Sigmoid colon (tissue), 7 donors: ENCODE measurements around the gene PRCD. TPM values are rescaled to one million over a fixed set of nuclear protein-coding genes. Genes with fewer than 3 reads are reported as not detected.
"Not testable (repeated sequence)": the region's sequence is repeated elsewhere in the genome, so short reads cannot be mapped to it uniquely, and the experiment has no call there.

Experiments
- DNase-seq: peaks from one replicate; pipeline ENCODE4 v3.0.0-alpha.2; 2019
- H3K27ac ChIP-seq, 4 donors: fragments of 200-600 bp; sonication (generic); one replicate each; pipeline ENCODE4 v1.5.1; 2016 to 2019; ENCODE audit warnings: mild to moderate bottlenecking in 1 of 4
- H3K27me3 ChIP-seq, 3 donors: fragments of 200-600 bp; sonication (generic); one replicate each; pipeline ENCODE4 v1.5.1; 2019; ENCODE audit warnings: mild to moderate bottlenecking in 1 of 3
- H3K36me3 ChIP-seq, 4 donors: fragments of 200-600 bp; sonication (generic); one replicate each; pipeline ENCODE4 v1.5.1; 2016 to 2019
- H3K4me1 ChIP-seq, 4 donors: fragments of 200-600 bp; sonication (generic); one replicate each; pipeline ENCODE4 v1.5.1; 2017 to 2019
- H3K4me3 ChIP-seq, 4 donors: fragments of 200-600 bp; sonication (generic); one replicate each; pipeline ENCODE4 v1.5.1; 2017 to 2019; ENCODE audit warnings: mild to moderate bottlenecking in 2 of 4, moderate library complexity in 1 of 4
- H3K9me3 ChIP-seq, 4 donors: fragments of 200-600 bp in 3 of 4; sonication (generic) in 3 of 4; one replicate each; pipeline versions ENCODE4 v1.5.1 to v1.6.1; 2013 to 2019
- CTCF ChIP-seq, 4 experiments: fragments of 450-650 bp in 3 of 4; fragments of 200-600 bp in 1 of 4; IDR thresholded peaks; one replicate each; pipeline ENCODE4 v1.5.1; 2016 to 2019; ENCODE audit warnings: antibody characterized with exemption in 4 of 4, mild to moderate bottlenecking in 3 of 4, moderate library complexity in 2 of 4
- EP300 ChIP-seq, 4 donors: sonication (generic); formaldehyde crosslinking; IDR thresholded peaks; one replicate each; pipeline ENCODE4 v1.6.1; 2017; ENCODE audit warnings: antibody characterized with exemption in 4 of 4
- POLR2A ChIP-seq, 2 donors: fragments of 450-650 bp; IDR thresholded peaks; one replicate each; pipeline ENCODE4 v1.6.1; 2016; ENCODE audit warnings: antibody characterized with exemption in 2 of 2, mild to moderate bottlenecking in 2 of 2, moderate library complexity in 2 of 2
- POLR2AphosphoS5 ChIP-seq, 4 donors: sonication (generic); formaldehyde crosslinking; IDR thresholded peaks; one replicate each; pipeline ENCODE4 v1.6.1; 2017; ENCODE audit warnings: antibody characterized with exemption in 4 of 4
- WGBS, 2 donors: extraction: QIAGEN DNeasy Blood & Tissue Kit; methylation state at CpG; one replicate each; pipeline ENCODE4 v1.1.7; 2013; 5-methylcytosine and 5-hydroxymethylcytosine counted together
- intact Hi-C: fragments of 100-400 bp; cut with DNase I; formaldehyde crosslinking; loops from one replicate; pipeline ENCODE4 v1.15.1; 2023
- polyA plus RNA-seq, 3 donors: library from polyadenylated mRNA; stranded (reverse); fragments of 200-250 nt; gene quantifications; one replicate each; pipeline ENCODE4 v1.2.3, GENCODE V29; 2013
- total RNA-seq, 4 donors: library from RNA; depleted of rRNA; stranded (reverse); fragments of >200 nt; gene quantifications; one replicate each; pipeline ENCODE4 v1.1.0, GENCODE V29; 2016
- donor health status: healthy with polysubstance abuse.
- donor health status: Bipolar disorder and iron deficiency.
- donor health status: healthy.

PRCD gene
- total and polyA plus RNA-seq, 7 donors = 1.1 to 7.1 (median 5.3) TPM; not detected in 1

- Histone ChIP-seq H3K9me3 (no peaks in the 10 kb centered on the region), H3K4me3 (no peak overlapping the region), H3K27me3 (no peaks in the 10 kb centered on the region), H3K27ac (peak overlapping the region; percentile 17 to 61 (median 56)), H3K4me1 (peaks cover 0 to 48% (median 47%) of the 10 kb centered on the region in 4 donors), H3K36me3 (peaks cover 0 to 32% (median 0%) of the 10 kb centered on the region in 4 donors)
- WGBS, 2 donors = 67 to 73% methylated on average over 6 of the region's 6 CpGs
- intact Hi-C loops = no loop called here
- TF ChIP-seq EP300 (IDR thresholded peaks at IDR 0.05) = no peak
- TF ChIP-seq CTCF (IDR thresholded peaks at IDR 0.05) = no peak
- TF ChIP-seq POLR2AphosphoS5 (IDR thresholded peaks at IDR 0.05) = no peak
- TF ChIP-seq POLR2A (IDR thresholded peaks at IDR 0.05) = no peak
- DNase-seq = no peak
These were observed 22.9 kb downstream of the PRCD start for GRCh38 chr17:76562734-76563148.

- H3K27me3 ChIP-seq, intact Hi-C loops, H3K4me3 ChIP-seq, H3K9me3 ChIP-seq, DNase-seq: not testable (repeated sequence)
- Histone ChIP-seq H3K4me1 (peaks cover 0 to 45% (median 43%) of the 10 kb centered on the region in 4 donors), H3K36me3 (peaks cover 0 to 32% (median 0%) of the 10 kb centered on the region in 4 donors), H3K27ac (peak overlapping the region in 2 of 4 donors; percentile 53 to 61)
- 71 to 80% methylated on average over 2 of the region's 2 CpGs for WGBS, 2 donors
These were observed 23.5 kb downstream of the PRCD start for GRCh38 chr17:76563359-76563758.

GRCh38 chr17:76564991-76565727 is 25.3 kb downstream of the PRCD start:
- H3K27me3 ChIP-seq, H3K4me3 ChIP-seq, H3K27ac ChIP-seq, DNase-seq, intact Hi-C loops, H3K9me3 ChIP-seq: not testable (repeated sequence)
- peaks cover 0 to 27% (median 25%) of the 10 kb centered on the region in 4 donors for H3K4me1 ChIP-seq
- H3K36me3 ChIP-seq = peaks cover 0 to 32% (median 0%) of the 10 kb centered on the region in 4 donors
- WGBS, 2 donors = 59 to 64% methylated on average over 8 of the region's 8 CpGs

GRCh38 chr17:76565728-76566612 is 26.1 kb downstream of the PRCD start:
- intact Hi-C loops = no loop called here
- WGBS, 2 donors = 91 to 93% methylated on average over 14 of the region's 14 CpGs
- Histone ChIP-seq H3K36me3 (peaks cover 0 to 32% (median 0%) of the 10 kb centered on the region in 4 donors), H3K4me1 (peaks cover 0 to 19% (median 18%) of the 10 kb centered on the region in 4 donors), H3K27ac (no peak overlapping the region), H3K27me3 (no peaks in the 10 kb centered on the region), H3K4me3 (no peak overlapping the region), H3K9me3 (no peaks in the 10 kb centered on the region)
- no peak for DNase-seq
- no peak for TF ChIP-seq POLR2AphosphoS5 (IDR thresholded peaks at IDR 0.05)
- no peak for TF ChIP-seq POLR2A (IDR thresholded peaks at IDR 0.05)
- TF ChIP-seq CTCF (IDR thresholded peaks at IDR 0.05) = no peak
- no peak for TF ChIP-seq EP300 (IDR thresholded peaks at IDR 0.05)

GRCh38 chr17:76566613-76566943 is 26.7 kb downstream of the PRCD start:
- no peak for DNase-seq
- Histone ChIP-seq H3K27ac (no peak overlapping the region), H3K4me3 (no peak overlapping the region), H3K27me3 (no peaks in the 10 kb centered on the region), H3K4me1 (peaks cover 0 to 13% (median 11%) of the 10 kb centered on the region in 4 donors), H3K9me3 (no peaks in the 10 kb centered on the region), H3K36me3 (peaks cover 0 to 32% (median 0%) of the 10 kb centered on the region in 4 donors)
- intact Hi-C loops = no loop called here
- WGBS, 2 donors = 94 to 95% methylated on average over 3 of the region's 3 CpGs
- no peak for TF ChIP-seq EP300 (IDR thresholded peaks at IDR 0.05)
- no peak for TF ChIP-seq POLR2A (IDR thresholded peaks at IDR 0.05)
- TF ChIP-seq CTCF (IDR thresholded peaks at IDR 0.05) = no peak
- TF ChIP-seq POLR2AphosphoS5 (IDR thresholded peaks at IDR 0.05) = no peak
